Osteocyte (in vitro differentiated cells): Measurements from ENCODE around the gene HMGCLL1. TPM values are rescaled to one million over a fixed set of nuclear protein-coding genes. Genes with fewer than 3 reads are reported as not detected.
A peak's percentile ranks its signal among the peaks of the same experiment; 100 is the strongest.

Source experiments
- DNase-seq: peaks from one replicate; pipeline ENCODE4 v3.0.0; 2021; ENCODE audit warnings: mixed read lengths; ENCODE audit not compliant: unreplicated experiment; ENCODE audit errors: extremely low spot score
- H3K27ac Mint-ChIP-seq: one replicate; pipeline ENCODE4 v1.8.0; 2021; ENCODE audit warnings: mild to moderate bottlenecking, mixed read lengths; ENCODE audit not compliant: unreplicated experiment
- H3K27me3 Mint-ChIP-seq: one replicate; pipeline ENCODE4 v1.8.0; 2021; ENCODE audit warnings: mixed read lengths; ENCODE audit not compliant: unreplicated experiment
- H3K36me3 Mint-ChIP-seq: one replicate; pipeline ENCODE4 v1.8.0; 2021; ENCODE audit warnings: mixed read lengths; ENCODE audit not compliant: unreplicated experiment
- H3K4me1 Mint-ChIP-seq: one replicate; pipeline ENCODE4 v1.8.0; 2021; ENCODE audit warnings: mixed read lengths; ENCODE audit not compliant: unreplicated experiment
- H3K4me3 Mint-ChIP-seq: one replicate; pipeline ENCODE4 v1.8.0; 2021; ENCODE audit warnings: mild to moderate bottlenecking, moderate library complexity, mixed read lengths; ENCODE audit not compliant: unreplicated experiment
- H3K9me3 Mint-ChIP-seq: one replicate; pipeline ENCODE4 v1.8.0; 2021; ENCODE audit warnings: mixed read lengths; ENCODE audit not compliant: unreplicated experiment
- CTCF ChIP-seq: fragments of 200-600 bp; sonication (generic); IDR thresholded peaks from 2 replicates; pipeline ENCODE4 v1.5.0; 2021; ENCODE audit warnings: antibody characterized with exemption, mild to moderate bottlenecking, moderate library complexity
- total RNA-seq: library from RNA; stranded (reverse); gene quantifications from 2 replicates; pipeline ENCODE4 v1.2.1, GENCODE V29; 2021

Gene HMGCLL1
- total RNA-seq, 1 donor from 2014 or later = not detected

DNA sequence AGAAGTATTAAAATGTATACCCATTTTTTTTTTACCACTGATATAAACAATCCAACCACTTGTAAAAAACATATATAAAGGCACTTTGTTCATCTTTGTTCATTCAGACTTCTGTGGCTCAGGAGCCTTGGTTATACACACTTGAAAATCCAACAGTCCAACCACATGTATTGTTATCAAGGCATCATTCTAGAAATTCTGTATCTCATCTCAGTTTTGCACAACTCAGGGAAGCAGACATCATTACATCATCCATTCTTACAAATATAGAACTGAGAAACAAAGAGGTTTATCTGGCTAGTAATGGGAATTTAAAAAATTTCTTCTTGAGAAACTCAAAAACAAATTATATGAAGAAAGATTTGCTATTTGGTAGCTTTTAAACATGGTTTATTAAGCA is 88.1 kb downstream of the HMGCLL1 start:
- H3K36me3 Mint-ChIP-seq = no peaks in the 10 kb centered on the region

GRCh38 chr6:55474382-55474781 is 104.6 kb downstream of the HMGCLL1 start:
- H3K27me3 Mint-ChIP-seq = no peaks in the 10 kb centered on the region
- no peak overlapping the region for H3K4me3 Mint-ChIP-seq
- TF ChIP-seq CTCF = no peak
- peaks cover 8% of the 10 kb centered on the region for H3K36me3 Mint-ChIP-seq
- H3K4me1 Mint-ChIP-seq = peaks cover 16% of the 10 kb centered on the region
- H3K27ac Mint-ChIP-seq = no peak overlapping the region
- DNase-seq = no peak
- H3K9me3 Mint-ChIP-seq = peaks cover 12% of the 10 kb centered on the region

More for the DNA sequence above, 88.1 kb downstream of the HMGCLL1 start:
- no peaks in the 10 kb centered on the region for H3K9me3 Mint-ChIP-seq
- H3K27me3 Mint-ChIP-seq = no peaks in the 10 kb centered on the region
- H3K4me3 Mint-ChIP-seq = no peak overlapping the region
- H3K4me1 Mint-ChIP-seq = no peaks in the 10 kb centered on the region
- TF ChIP-seq CTCF = no peak
- DNase-seq = no peak
- no peak overlapping the region for H3K27ac Mint-ChIP-seq

DNA sequence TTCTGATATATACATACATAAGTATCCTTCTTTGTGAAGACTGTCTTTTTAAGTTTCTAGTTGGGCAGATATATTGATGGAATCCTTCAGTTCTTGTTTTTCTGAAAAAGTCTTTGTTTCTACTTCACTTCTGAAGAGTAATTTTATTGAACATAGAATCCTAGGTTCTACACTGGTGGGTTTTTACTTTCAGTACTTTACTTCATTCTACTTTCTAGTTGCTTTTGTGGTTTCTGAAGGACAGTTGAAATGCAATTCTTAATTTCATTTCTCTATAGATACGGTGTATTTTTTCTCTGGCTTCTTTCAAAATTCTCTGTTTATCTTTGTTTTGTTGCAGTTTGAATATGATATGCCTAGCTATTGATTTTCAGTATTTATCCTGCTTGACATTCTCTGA is 105.3 kb downstream of the HMGCLL1 start:
- TF ChIP-seq CTCF = no peak
- no peak overlapping the region for H3K27ac Mint-ChIP-seq
- no peak for DNase-seq
- peaks cover 12% of the 10 kb centered on the region for H3K9me3 Mint-ChIP-seq
- H3K4me3 Mint-ChIP-seq = no peak overlapping the region
- H3K36me3 Mint-ChIP-seq = peaks cover 8% of the 10 kb centered on the region
- H3K27me3 Mint-ChIP-seq = no peaks in the 10 kb centered on the region
- peaks cover 18% of the 10 kb centered on the region for H3K4me1 Mint-ChIP-seq

DNA sequence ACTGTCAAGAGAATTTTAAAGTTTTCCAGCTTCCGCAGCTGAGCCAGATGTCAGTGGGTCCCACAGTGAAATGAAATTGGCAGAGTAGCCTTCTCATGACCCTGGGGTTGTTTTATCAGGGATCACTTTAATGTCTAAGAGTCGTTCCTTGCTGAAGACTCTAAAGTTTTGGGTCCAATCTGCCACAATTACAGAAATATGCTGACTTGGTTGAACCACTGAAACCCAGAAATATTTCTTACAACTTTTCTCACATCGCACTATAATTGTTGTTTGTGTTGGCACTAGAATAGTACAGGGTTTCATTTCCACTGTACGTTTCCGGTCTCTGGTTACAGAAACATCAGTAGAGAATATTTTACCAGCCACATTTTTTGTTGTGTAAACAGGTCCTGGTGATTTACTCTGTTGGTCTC is 109.0 kb downstream of the HMGCLL1 start:
- no peak for TF ChIP-seq CTCF
- Mint-ChIP-seq H3K27ac (peak overlapping the region; percentile 19), H3K4me3 (peak overlapping the region; percentile 5), H3K4me1 (peaks cover 18% of the 10 kb centered on the region), H3K36me3 (peaks cover 8% of the 10 kb centered on the region), H3K9me3 (peaks cover 12% of the 10 kb centered on the region), H3K27me3 (no peaks in the 10 kb centered on the region)
- DNase-seq = no peak

- Mint-ChIP-seq H3K27ac (no peak overlapping the region), H3K36me3 (no peaks in the 10 kb centered on the region), H3K9me3 (no peaks in the 10 kb centered on the region), H3K4me3 (no peak overlapping the region), H3K27me3 (peaks cover 4% of the 10 kb centered on the region), H3K4me1 (peaks cover 12% of the 10 kb centered on the region)
- DNase-seq = no peak
- TF ChIP-seq CTCF = no peak
Observed at GRCh38 chr6:55456016-55456415, 123.0 kb downstream of the HMGCLL1 start.
